Trophoblast cell (in vitro differentiated cells and primary cell): Measurements from ENCODE around the gene SCGB3A2.

ENCODE experiments used
- DNase-seq, 2 donors: peaks; one replicate each; pipeline ENCODE4 v3.0.0-alpha.2; 2016
- H2AFZ ChIP-seq: 2 replicates; pipeline ENCODE4 v1.6.1; 2013; ENCODE audit warnings: low read length, moderate library complexity, mild to moderate bottlenecking; ENCODE audit not compliant: insufficient read depth, poor library complexity
- H2AK5ac ChIP-seq: 2 replicates; pipeline ENCODE4 v1.6.1; 2013; ENCODE audit warnings: mild to moderate bottlenecking, low read length
- H2BK120ac ChIP-seq: 2 replicates; pipeline ENCODE4 v1.6.1; 2013; ENCODE audit warnings: low read length, mild to moderate bottlenecking, moderate library complexity; ENCODE audit not compliant: insufficient read depth, poor library complexity
- H2BK12ac ChIP-seq: 2 replicates; pipeline ENCODE4 v1.6.1; 2013; ENCODE audit warnings: mild to moderate bottlenecking, low read length, moderate library complexity
- H2BK5ac ChIP-seq: 2 replicates; pipeline ENCODE4 v1.6.1; 2013; ENCODE audit warnings: low read length, low read depth, moderate library complexity, mild to moderate bottlenecking; ENCODE audit not compliant: poor library complexity
- H3K14ac ChIP-seq: 2 replicates; pipeline ENCODE4 v1.6.1; 2013; ENCODE audit warnings: mild to moderate bottlenecking, low read length
- H3K18ac ChIP-seq: 2 replicates; pipeline ENCODE4 v1.6.1; 2013; ENCODE audit warnings: mild to moderate bottlenecking, low read length
- H3K23ac ChIP-seq: 2 replicates; pipeline ENCODE4 v1.6.1; 2013; ENCODE audit warnings: low read length
- H3K27ac ChIP-seq: 2 replicates; pipeline ENCODE4 v1.5.1; 2013; ENCODE audit warnings: low read depth, mild to moderate bottlenecking, inconsistent platforms, low read length, moderate library complexity
- H3K27me3 ChIP-seq: 2 replicates; pipeline ENCODE4 v1.6.1; 2013; ENCODE audit warnings: inconsistent platforms, mild to moderate bottlenecking, low read length, moderate library complexity; ENCODE audit not compliant: insufficient read depth
- H3K36me3 ChIP-seq, 2 experiments: 1 replicate in 1 of 2; 2 replicates in 1 of 2; pipeline ENCODE4 v1.6.1; 2013; ENCODE audit warnings: low read length in 2 of 2, mild to moderate bottlenecking in 2 of 2, moderate library complexity in 1 of 2; ENCODE audit not compliant: insufficient read depth in 2 of 2, control insufficient read depth in 1 of 2
- H3K4ac ChIP-seq: 2 replicates; pipeline ENCODE4 v1.6.1; 2013; ENCODE audit warnings: low read depth, mild to moderate bottlenecking, low read length, moderate library complexity
- H3K4me1 ChIP-seq, 2 experiments: 1 replicate in 1 of 2; 2 replicates in 1 of 2; pipeline ENCODE4 v1.6.1; 2013; ENCODE audit warnings: low read length in 2 of 2, mild to moderate bottlenecking in 2 of 2, moderate library complexity in 1 of 2; ENCODE audit not compliant: insufficient read depth in 2 of 2, control insufficient read depth in 1 of 2
- H3K4me2 ChIP-seq: 2 replicates; pipeline ENCODE4 v1.6.1; 2013; ENCODE audit warnings: inconsistent platforms, mild to moderate bottlenecking, low read length, moderate library complexity
- H3K4me3 ChIP-seq: 2 replicates; pipeline ENCODE4 v1.5.1; 2013; ENCODE audit warnings: mild to moderate bottlenecking, low read depth, low read length, inconsistent platforms
- H3K79me1 ChIP-seq: one replicate; pipeline ENCODE4 v1.6.1; 2013; ENCODE audit warnings: low read length
- H3K79me2 ChIP-seq: 2 replicates; pipeline ENCODE4 v1.6.1; 2013; ENCODE audit warnings: low read length, mild to moderate bottlenecking; ENCODE audit not compliant: control insufficient read depth, insufficient read depth, poor library complexity
- H3K9ac ChIP-seq: 2 replicates; pipeline ENCODE4 v1.6.1; 2013; ENCODE audit warnings: mild to moderate bottlenecking, low read length
- H3K9me3 ChIP-seq: 2 replicates; pipeline ENCODE4 v1.6.1; 2013; ENCODE audit warnings: low read depth, mild to moderate bottlenecking, control low read depth, inconsistent platforms, low read length; ENCODE audit not compliant: insufficient read depth
- H4K12ac ChIP-seq: 2 replicates; pipeline ENCODE4 v1.6.1; 2013; ENCODE audit warnings: low read depth, mild to moderate bottlenecking, low read length, moderate library complexity
- H4K8ac ChIP-seq: 2 replicates; pipeline ENCODE4 v1.6.1; 2013; ENCODE audit warnings: low read depth, mild to moderate bottlenecking, low read length, moderate library complexity
- H4K91ac ChIP-seq: one replicate; pipeline ENCODE4 v1.6.1; 2013; ENCODE audit warnings: low read depth, mild to moderate bottlenecking, low read length, moderate library complexity
- WGBS: extraction: QIAGEN DNeasy Blood & Tissue Kit; methylation state at CpG from one replicate; pipeline ENCODE4 v1.1.7; 2013; ENCODE audit warnings: missing lambda C conversion rate; ENCODE audit not compliant: insufficient read length, insufficient coverage; ENCODE audit errors: extremely low coverage; 5-methylcytosine and 5-hydroxymethylcytosine counted together

Gene SCGB3A2

DNA sequence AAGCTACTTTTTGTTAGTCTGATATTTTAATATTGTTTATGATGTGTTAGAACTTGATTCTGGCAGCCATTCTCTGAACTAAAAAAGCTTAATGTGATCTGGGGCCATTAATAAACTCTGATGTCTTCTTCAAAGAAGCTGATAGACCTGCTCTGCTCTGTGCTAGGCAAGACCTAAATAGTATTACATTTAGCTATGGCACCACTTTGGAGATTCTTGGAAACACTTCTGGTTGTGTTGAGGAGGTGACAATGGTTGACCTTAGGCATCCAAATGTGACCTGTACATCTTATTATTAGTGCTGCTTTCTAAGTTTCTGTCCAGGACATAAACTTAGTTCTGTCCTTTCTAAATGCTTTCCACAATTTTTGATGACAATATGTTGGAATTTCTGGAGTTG lies 21.7 kb upstream of the SCGB3A2 start:
- Histone ChIP-seq H3K79me1 (no peaks in the 10 kb centered on the region), H3K9me3 (peaks cover 2% of the 10 kb centered on the region), H4K8ac (no peak overlapping the region), H3K4me3 (no peak overlapping the region), H3K4me1 (no peaks in the 10 kb centered on the region), H2AK5ac (no peak overlapping the region), H2BK12ac (no peak overlapping the region), H3K36me3 (no peaks in the 10 kb centered on the region), H4K91ac (no peak overlapping the region), H3K4me2 (no peak overlapping the region), H3K27ac (no peak overlapping the region), H3K14ac (no peak overlapping the region), H3K23ac (no peak overlapping the region), H4K12ac (no peak overlapping the region), H3K18ac (no peak overlapping the region), H2BK5ac (no peak overlapping the region), H3K9ac (no peak overlapping the region), H3K27me3 (no peaks in the 10 kb centered on the region), H2AFZ (no peak overlapping the region), H3K79me2 (no peaks in the 10 kb centered on the region), H3K4ac (no peak overlapping the region), H2BK120ac (no peak overlapping the region)
- no peak for DNase-seq

DNA sequence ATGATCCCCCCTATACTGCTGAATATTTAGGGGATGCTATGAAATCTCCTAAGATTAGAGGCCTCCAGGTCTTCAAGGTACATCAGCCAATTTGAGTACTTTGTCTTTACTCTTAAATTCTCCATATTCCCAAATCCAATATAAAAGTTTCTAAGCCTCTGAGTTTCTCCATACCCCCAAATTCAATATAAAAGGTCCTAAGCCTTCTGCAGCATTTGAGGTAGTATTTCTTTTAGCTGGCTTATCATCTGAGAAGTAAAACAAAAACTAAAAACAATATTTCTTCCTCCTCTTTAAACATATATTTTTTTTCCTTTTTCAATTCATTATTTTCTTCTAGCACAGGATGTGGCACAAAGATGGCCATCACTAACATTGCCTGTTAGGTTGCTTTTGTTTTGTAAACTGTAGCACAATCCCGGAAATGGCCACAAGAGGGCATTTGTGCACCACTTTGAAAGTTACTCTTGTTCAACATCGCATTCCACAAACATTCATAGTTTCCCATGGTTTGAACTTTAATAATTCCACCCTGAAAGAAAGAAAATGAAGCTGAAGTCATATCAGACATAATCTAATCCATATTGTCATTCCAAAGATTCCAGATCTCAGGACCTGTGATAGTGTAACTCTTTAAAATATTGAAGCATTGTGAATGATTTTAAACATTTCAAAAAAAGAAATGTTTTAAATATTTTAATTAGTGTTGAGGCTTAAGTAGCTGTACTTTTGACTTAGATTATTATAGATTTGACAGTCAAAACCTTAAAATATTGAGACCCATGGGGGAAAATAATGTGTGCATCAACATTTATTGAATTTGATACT lies 21.0 kb upstream of the SCGB3A2 start:
- Histone ChIP-seq H3K4me2 (no peak overlapping the region), H3K14ac (no peak overlapping the region), H2BK5ac (no peak overlapping the region), H2AK5ac (no peak overlapping the region), H2BK120ac (no peak overlapping the region), H3K23ac (no peak overlapping the region), H3K9ac (no peak overlapping the region), H3K9me3 (no peaks in the 10 kb centered on the region), H3K4me3 (no peak overlapping the region), H3K4me1 (no peaks in the 10 kb centered on the region), H3K4ac (no peak overlapping the region), H3K27ac (no peak overlapping the region), H3K36me3 (no peaks in the 10 kb centered on the region), H4K91ac (no peak overlapping the region), H4K8ac (no peak overlapping the region), H4K12ac (no peak overlapping the region), H3K18ac (no peak overlapping the region), H3K27me3 (no peaks in the 10 kb centered on the region), H2BK12ac (no peak overlapping the region), H2AFZ (no peak overlapping the region), H3K79me2 (no peaks in the 10 kb centered on the region), H3K79me1 (no peaks in the 10 kb centered on the region)
- WGBS, result no CpG with 5 or more reads among the region's 2 CpGs
- peak; percentile 69 to 94 for DNase-seq

DNA sequence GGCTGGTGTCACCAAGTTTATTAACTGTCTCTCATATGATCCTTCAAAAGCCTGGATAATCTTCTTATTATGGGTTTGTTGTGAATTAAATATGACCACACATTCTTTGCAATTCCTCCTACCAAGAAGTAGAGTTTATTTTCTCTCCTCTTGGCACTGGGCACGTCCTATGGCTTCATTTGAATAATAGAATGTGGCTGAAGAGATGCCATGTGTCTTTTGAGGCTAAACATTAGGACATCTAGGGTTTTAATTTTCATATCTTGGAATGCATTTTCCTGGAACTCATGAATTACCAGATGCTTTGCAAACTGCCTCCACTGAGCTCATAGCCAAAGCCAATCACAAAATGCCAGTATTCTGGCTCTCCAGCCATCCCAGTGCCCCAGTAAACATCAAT lies 19.9 kb upstream of the SCGB3A2 start:
- no peak for DNase-seq
- Histone ChIP-seq H3K18ac (no peak overlapping the region), H4K8ac (no peak overlapping the region), H2AK5ac (no peak overlapping the region), H3K4me2 (no peak overlapping the region), H3K4me1 (no peaks in the 10 kb centered on the region), H3K14ac (no peak overlapping the region), H3K27me3 (no peaks in the 10 kb centered on the region), H3K4ac (no peak overlapping the region), H3K36me3 (no peaks in the 10 kb centered on the region), H2BK12ac (no peak overlapping the region), H3K9me3 (no peaks in the 10 kb centered on the region), H4K91ac (no peak overlapping the region), H3K9ac (no peak overlapping the region), H3K4me3 (no peak overlapping the region), H2BK120ac (no peak overlapping the region), H2AFZ (no peak overlapping the region), H3K23ac (no peak overlapping the region), H2BK5ac (no peak overlapping the region), H3K79me1 (no peaks in the 10 kb centered on the region), H3K79me2 (no peaks in the 10 kb centered on the region), H4K12ac (no peak overlapping the region), H3K27ac (no peak overlapping the region)
- WGBS, result no CpG with 5 or more reads among the region's 1 CpG

DNA sequence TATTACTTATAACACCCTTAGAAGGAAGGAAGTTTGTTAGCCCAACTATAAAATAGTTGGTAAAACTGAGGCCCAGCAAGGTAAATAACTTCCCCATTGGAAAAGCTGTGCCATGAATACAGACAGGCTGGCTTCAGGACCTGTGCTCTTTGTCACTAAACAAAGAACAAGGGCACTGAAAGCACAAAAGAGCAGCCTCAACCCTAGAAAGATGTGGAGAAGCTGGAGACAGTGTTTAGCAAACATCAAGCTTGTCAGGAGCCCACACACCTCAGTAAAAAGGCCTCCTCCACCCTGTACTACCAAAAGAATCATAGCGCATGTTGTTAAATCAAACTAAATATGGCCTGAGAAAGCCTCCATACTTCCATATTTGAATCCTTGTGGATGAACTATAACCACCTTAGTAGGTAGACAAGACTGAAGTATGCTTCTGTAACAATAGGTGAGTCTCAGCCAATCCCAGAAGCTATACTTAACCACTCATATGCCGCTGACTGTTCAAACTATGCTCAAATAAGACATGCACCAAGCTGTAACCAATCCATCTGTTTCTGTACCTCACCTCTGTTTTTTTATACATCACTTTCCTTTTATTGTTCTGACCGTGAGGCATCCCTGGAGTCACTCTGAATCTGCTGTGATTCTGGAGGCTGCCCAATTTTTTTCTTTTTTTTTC lies 18.4 kb upstream of the SCGB3A2 start:
- WGBS, result no CpG with 5 or more reads among the region's 3 CpGs
- Histone ChIP-seq H3K9me3 (no peaks in the 10 kb centered on the region), H3K4ac (no peak overlapping the region), H3K14ac (no peak overlapping the region), H3K27me3 (no peaks in the 10 kb centered on the region), H3K18ac (no peak overlapping the region), H3K4me2 (no peak overlapping the region), H3K36me3 (no peaks in the 10 kb centered on the region), H2BK120ac (no peak overlapping the region), H3K4me3 (no peak overlapping the region), H2BK5ac (no peak overlapping the region), H2AK5ac (no peak overlapping the region), H4K12ac (no peak overlapping the region), H3K79me2 (no peaks in the 10 kb centered on the region), H2AFZ (no peak overlapping the region), H3K4me1 (no peaks in the 10 kb centered on the region), H3K9ac (no peak overlapping the region), H3K27ac (no peak overlapping the region), H2BK12ac (peak overlapping the region; percentile 5), H4K8ac (no peak overlapping the region), H3K79me1 (no peaks in the 10 kb centered on the region), H4K91ac (no peak overlapping the region), H3K23ac (no peak overlapping the region)
- DNase-seq, result no peak
